Lower leg skin (tissue), 3 donors: Measurements from ENCODE around the gene OR5AL1.

Experiments
- CTCF ChIP-seq, 3 donors: fragments of 450-650 bp; IDR thresholded peaks; one replicate each; pipeline ENCODE4 v1.5.1; 2016; ENCODE audit warnings: antibody characterized with exemption in 3 of 3, mild to moderate bottlenecking in 3 of 3, moderate library complexity in 2 of 3
- POLR2A ChIP-seq, 2 donors: fragments of 450-650 bp; IDR thresholded peaks; one replicate each; pipeline ENCODE4 v1.6.1; 2016 to 2017; ENCODE audit warnings: antibody characterized with exemption in 2 of 2, mild to moderate bottlenecking in 1 of 2, moderate library complexity in 1 of 2

- TF ChIP-seq CTCF (IDR thresholded peaks at IDR 0.05) (no peak), POLR2A (IDR thresholded peaks at IDR 0.05) (no peak)
Observed at GRCh38 chr11:56396047-56396446, 16.4 kb upstream of the OR5AL1 start.
